ENCODE data around the gene FADS6.
"Not testable (repeated sequence)": the region's sequence is repeated elsewhere in the genome, so short reads cannot be mapped to it uniquely, and the experiment has no call there.

Gene FADS6

DNA sequence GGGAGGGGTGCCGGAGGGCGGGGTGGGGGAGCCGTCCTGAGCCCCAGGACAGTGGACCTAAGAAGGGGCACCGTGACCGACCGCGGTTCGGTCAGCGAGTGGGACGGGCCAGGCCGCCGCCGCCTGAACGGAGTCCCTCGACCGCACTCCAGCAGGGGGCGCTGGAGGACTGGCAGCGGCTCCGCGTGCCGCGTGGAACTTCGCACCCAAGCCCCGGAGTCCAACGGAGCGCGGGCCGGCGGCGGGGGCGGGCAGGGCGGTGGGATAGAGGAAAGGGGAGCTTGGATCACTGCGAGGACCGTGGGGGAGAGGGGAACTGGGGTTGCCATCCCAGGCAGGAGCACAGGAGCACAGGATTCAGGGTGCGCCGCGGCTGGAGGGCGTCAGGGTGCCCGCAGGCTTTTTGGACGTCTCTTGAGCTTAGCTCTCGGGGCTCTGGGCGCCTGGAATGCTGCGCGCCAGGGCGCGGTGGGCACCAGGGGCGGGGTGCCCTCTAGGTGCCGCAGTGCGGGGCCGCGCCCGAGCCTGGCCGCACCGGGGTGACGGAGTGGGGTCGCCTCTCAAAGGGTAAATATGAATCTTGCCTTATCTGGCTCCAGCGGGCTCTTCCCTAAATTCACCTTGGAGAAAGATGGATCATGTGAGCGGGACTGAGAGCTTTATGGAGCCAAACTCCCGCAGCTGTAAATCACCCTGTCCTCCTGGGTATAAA is 30.3 kb upstream of the FADS6 start:
- peak; percentile 66 for DNase-seq (ENCODE audit: low spot score)
- Mint-ChIP-seq H3K9me3 (no peaks in the 10 kb centered on the region), H3K27ac (no peak overlapping the region), H3K36me3 (ENCODE audit: low read depth) (no peaks in the 10 kb centered on the region), H3K4me3 (no peak overlapping the region), H3K4me1 (ENCODE audit: low read depth) (peaks cover 3% of the 10 kb centered on the region), H3K27me3 (ENCODE audit: low read depth) (peaks cover 65% of the 10 kb centered on the region)

- peak within 1 kb of the TSS; percentile 40 for H3K4me3 Mint-ChIP-seq
- H3K4me1 Mint-ChIP-seq (ENCODE audit: low read depth): peaks cover 3% of the 10 kb centered on the region
- no peaks in the 10 kb centered on the region for H3K9me3 Mint-ChIP-seq
- no peak for DNase-seq (ENCODE audit: low spot score)
- H3K27ac Mint-ChIP-seq: no peak within 1 kb of the TSS
- H3K27me3 Mint-ChIP-seq (ENCODE audit: low read depth): peaks cover 61% of the 10 kb centered on the region
- H3K36me3 Mint-ChIP-seq (ENCODE audit: low read depth): no peaks in the 10 kb centered on the region
Observed at GRCh38 chr17:74922694-74923537, 29.5 kb upstream of the FADS6 start, which contains the start of gene USH1G. Gene USH1G (minus strand): TSS chr17:74923255. CDS start chr17:74923073, 182 bp downstream.

GRCh38 chr17:74922172-74922571 is 28.7 kb upstream of the FADS6 start:
- no peak overlapping the region for H3K27ac Mint-ChIP-seq
- H3K27me3 Mint-ChIP-seq (ENCODE audit: low read depth): peaks cover 54% of the 10 kb centered on the region
- H3K4me1 Mint-ChIP-seq (ENCODE audit: low read depth): peaks cover 3% of the 10 kb centered on the region
- H3K36me3 Mint-ChIP-seq (ENCODE audit: low read depth): no peaks in the 10 kb centered on the region
- H3K4me3 Mint-ChIP-seq: no peak overlapping the region
- no peak for DNase-seq (ENCODE audit: low spot score)
- H3K9me3 Mint-ChIP-seq: no peaks in the 10 kb centered on the region

- H3K9me3 Mint-ChIP-seq: no peaks in the 10 kb centered on the region
- H3K36me3 Mint-ChIP-seq (ENCODE audit: low read depth): no peaks in the 10 kb centered on the region
- H3K27ac Mint-ChIP-seq: no peak overlapping the region
- peaks cover 50% of the 10 kb centered on the region for H3K27me3 Mint-ChIP-seq (ENCODE audit: low read depth)
- no peak for DNase-seq (ENCODE audit: low spot score)
- peaks cover 3% of the 10 kb centered on the region for H3K4me1 Mint-ChIP-seq (ENCODE audit: low read depth)
- no peak overlapping the region for H3K4me3 Mint-ChIP-seq
Observed at GRCh38 chr17:74921769-74922168, 28.3 kb upstream of the FADS6 start.

- Mint-ChIP-seq H3K27ac (no peak overlapping the region), H3K9me3 (no peaks in the 10 kb centered on the region), H3K27me3 (ENCODE audit: low read depth) (peaks cover 45% of the 10 kb centered on the region), H3K4me1 (ENCODE audit: low read depth) (peaks cover 3% of the 10 kb centered on the region), H3K4me3 (no peak overlapping the region), H3K36me3 (ENCODE audit: low read depth) (no peaks in the 10 kb centered on the region)
- DNase-seq (ENCODE audit: low spot score): no peak
Observed at GRCh38 chr17:74921026-74921681, 27.7 kb upstream of the FADS6 start.

- no peak for DNase-seq (ENCODE audit: low spot score)
- peaks cover 3% of the 10 kb centered on the region for H3K4me1 Mint-ChIP-seq (ENCODE audit: low read depth)
- H3K36me3 Mint-ChIP-seq (ENCODE audit: low read depth): no peaks in the 10 kb centered on the region
- no peaks in the 10 kb centered on the region for H3K9me3 Mint-ChIP-seq
- no peak overlapping the region for H3K4me3 Mint-ChIP-seq
- H3K27ac Mint-ChIP-seq: no peak overlapping the region
- peaks cover 40% of the 10 kb centered on the region for H3K27me3 Mint-ChIP-seq (ENCODE audit: low read depth)
Observed at GRCh38 chr17:74920642-74921025, 27.2 kb upstream of the FADS6 start.

DNA sequence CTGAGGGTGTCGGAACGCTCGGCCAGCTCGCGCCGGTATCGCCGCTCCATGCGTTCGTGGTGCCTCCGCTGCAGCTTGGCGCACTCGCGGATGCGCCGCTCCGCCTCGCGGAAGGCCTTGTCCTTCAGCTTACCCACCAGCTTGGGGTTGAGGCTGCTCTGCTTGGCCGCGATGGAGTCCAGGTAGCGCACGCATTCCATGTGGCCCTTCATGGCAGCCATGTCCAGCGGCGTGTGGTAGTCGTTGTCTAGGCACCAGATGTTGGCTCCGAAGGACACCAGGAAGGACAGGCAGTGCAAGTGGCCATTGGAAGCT is 26.8 kb upstream of the FADS6 start:
- DNase-seq (ENCODE audit: low spot score): no peak
- H3K4me1 Mint-ChIP-seq (ENCODE audit: low read depth): peaks cover 3% of the 10 kb centered on the region
- no peak overlapping the region for H3K4me3 Mint-ChIP-seq
- no peaks in the 10 kb centered on the region for H3K9me3 Mint-ChIP-seq
- no peaks in the 10 kb centered on the region for H3K36me3 Mint-ChIP-seq (ENCODE audit: low read depth)
- H3K27me3 Mint-ChIP-seq (ENCODE audit: low read depth): peaks cover 36% of the 10 kb centered on the region
- H3K27ac Mint-ChIP-seq: no peak overlapping the region

DNA sequence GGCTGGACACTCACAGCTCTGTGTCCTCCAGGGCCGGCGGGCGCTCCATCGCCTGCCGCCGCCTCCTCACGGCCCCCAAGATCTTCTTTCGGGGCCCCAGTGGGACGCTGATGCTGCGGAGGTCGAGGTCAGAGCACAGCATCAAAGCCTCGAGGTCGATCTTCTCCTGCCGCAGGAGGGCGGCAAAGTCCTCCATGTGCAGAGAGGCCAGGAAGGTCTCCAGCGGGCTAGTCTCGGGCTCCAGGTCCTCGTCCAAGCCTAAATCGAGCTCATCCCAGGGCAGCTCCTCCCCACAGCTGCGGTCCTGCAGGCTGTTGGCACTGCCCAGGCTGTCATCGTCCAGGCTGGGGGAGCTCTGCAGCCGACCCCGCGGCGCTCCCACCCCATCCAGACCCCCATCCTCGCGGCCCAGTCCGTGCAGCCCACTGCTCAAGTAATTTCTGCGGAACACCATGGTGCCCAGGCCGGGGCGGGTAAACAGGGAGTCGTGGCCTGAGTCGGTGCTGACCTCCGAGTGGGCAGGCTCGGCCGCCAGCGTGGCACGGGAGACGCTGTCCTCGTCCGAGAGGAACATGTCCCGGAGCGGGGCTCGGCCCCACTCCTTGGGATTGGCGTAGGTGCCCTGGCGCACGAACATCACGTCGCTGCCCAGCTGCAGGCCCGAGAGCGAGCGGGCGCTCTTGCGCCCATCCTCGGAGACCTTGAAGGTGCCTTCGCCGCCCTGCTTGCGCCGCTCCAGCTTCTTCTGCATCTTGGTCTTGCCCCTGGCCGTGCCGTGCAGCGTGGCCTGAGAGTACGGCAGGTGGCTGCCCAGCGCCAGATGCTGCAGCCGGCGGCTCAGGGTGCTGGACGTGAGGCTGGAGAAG is 26.2 kb upstream of the FADS6 start:
- no peak overlapping the region for H3K4me3 Mint-ChIP-seq
- H3K4me1 Mint-ChIP-seq (ENCODE audit: low read depth): peaks cover 3% of the 10 kb centered on the region
- no peaks in the 10 kb centered on the region for H3K36me3 Mint-ChIP-seq (ENCODE audit: low read depth)
- no peak for DNase-seq (ENCODE audit: low spot score)
- H3K27ac Mint-ChIP-seq: no peak overlapping the region
- no peaks in the 10 kb centered on the region for H3K9me3 Mint-ChIP-seq
- H3K27me3 Mint-ChIP-seq (ENCODE audit: low read depth): peaks cover 30% of the 10 kb centered on the region

DNA sequence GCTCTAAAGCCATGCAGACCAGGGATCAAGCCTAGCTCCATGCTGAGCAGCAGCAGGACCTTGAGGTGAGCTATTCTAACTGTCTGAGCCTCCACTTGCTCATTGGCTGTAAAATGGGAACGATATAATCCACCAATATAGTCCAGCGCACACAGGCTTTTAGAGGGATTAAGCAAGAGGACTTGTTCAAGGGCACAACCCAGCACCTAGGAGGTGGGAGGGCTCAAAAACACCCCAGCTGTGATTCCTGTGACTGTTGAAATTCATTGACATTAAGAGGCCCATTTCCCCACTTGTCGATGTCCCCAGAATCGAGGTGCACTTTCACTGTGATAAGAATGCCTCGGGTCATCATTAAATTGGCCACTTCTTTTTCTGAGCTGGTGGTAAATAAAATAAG is 25.5 kb upstream of the FADS6 start:
- H3K4me3 Mint-ChIP-seq: no peak overlapping the region
- no peak for DNase-seq (ENCODE audit: low spot score)
- no peak overlapping the region for H3K27ac Mint-ChIP-seq
- H3K36me3 Mint-ChIP-seq (ENCODE audit: low read depth): no peaks in the 10 kb centered on the region
- no peaks in the 10 kb centered on the region for H3K9me3 Mint-ChIP-seq
- H3K4me1 Mint-ChIP-seq (ENCODE audit: low read depth): peaks cover 1% of the 10 kb centered on the region
- peaks cover 28% of the 10 kb centered on the region for H3K27me3 Mint-ChIP-seq (ENCODE audit: low read depth)

GRCh38 chr17:74917430-74917829 is 24.0 kb upstream of the FADS6 start:
- Mint-ChIP-seq H3K9me3 (no peaks in the 10 kb centered on the region), H3K27me3 (ENCODE audit: low read depth) (peaks cover 24% of the 10 kb centered on the region), H3K4me1 (ENCODE audit: low read depth) (no peaks in the 10 kb centered on the region), H3K4me3 (no peak overlapping the region), H3K27ac (no peak overlapping the region), H3K36me3 (ENCODE audit: low read depth) (no peaks in the 10 kb centered on the region)
- no peak for DNase-seq (ENCODE audit: low spot score)

DNA sequence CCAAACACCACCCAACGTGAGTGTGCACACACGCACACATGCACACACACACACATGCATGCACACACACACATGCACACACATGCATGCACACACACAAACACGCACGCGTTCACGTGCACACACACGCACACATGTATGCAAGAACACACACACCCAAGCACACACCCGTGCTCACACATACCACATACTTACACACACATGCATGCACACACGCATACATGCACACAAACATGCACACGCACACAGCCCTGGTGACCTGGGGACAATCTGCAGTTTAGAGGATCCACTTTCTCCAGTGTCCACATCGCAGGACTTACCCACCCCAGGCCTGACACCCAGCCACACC is 23.4 kb upstream of the FADS6 start:
- Mint-ChIP-seq H3K9me3 (no peaks in the 10 kb centered on the region), H3K4me1 (ENCODE audit: low read depth) (no peaks in the 10 kb centered on the region), H3K27me3 (ENCODE audit: low read depth) (peaks cover 19% of the 10 kb centered on the region), H3K4me3 (no peak overlapping the region), H3K36me3 (ENCODE audit: low read depth) (no peaks in the 10 kb centered on the region), H3K27ac (no peak overlapping the region)
- DNase-seq (ENCODE audit: low spot score): no peak

DNA sequence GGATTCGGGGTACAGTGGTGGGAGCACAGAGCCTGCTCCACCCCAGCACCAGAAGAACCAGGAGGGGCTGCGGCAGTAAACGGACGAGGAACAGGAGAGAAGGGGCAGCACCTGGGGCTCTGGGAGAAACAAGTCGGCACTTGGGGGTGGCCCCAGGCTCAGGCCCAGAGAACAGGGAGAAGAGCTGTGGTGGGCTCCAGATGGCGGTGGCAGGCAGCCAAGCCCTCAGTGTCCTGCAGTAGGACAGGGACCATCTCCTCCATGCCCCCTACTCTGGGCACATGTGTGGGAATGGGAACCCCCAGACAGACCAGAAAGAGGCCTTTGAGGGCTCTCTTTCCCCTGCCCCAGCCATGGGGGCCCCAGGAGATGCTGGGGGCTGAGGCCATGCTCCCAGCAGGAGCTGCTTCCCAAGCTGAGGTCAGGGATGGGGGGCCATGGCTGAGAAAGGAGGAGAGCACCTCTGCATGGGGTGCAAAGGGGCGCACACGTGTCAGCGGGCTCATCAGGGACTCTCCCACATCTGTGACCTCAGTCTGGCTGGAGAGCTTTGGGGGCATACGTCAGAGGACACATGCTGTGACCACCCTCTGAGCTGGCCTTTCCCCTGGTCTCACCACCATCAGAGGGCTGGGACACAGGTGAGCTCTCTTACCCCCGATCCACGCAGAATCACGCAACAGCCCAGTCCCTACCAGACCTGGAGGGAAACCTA is 22.9 kb upstream of the FADS6 start:
- DNase-seq (ENCODE audit: low spot score): no peak
- H3K4me3 Mint-ChIP-seq: no peak overlapping the region
- H3K27me3 Mint-ChIP-seq (ENCODE audit: low read depth): peaks cover 14% of the 10 kb centered on the region
- no peaks in the 10 kb centered on the region for H3K9me3 Mint-ChIP-seq
- H3K4me1 Mint-ChIP-seq (ENCODE audit: low read depth): no peaks in the 10 kb centered on the region
- no peaks in the 10 kb centered on the region for H3K36me3 Mint-ChIP-seq (ENCODE audit: low read depth)
- no peak overlapping the region for H3K27ac Mint-ChIP-seq

DNA sequence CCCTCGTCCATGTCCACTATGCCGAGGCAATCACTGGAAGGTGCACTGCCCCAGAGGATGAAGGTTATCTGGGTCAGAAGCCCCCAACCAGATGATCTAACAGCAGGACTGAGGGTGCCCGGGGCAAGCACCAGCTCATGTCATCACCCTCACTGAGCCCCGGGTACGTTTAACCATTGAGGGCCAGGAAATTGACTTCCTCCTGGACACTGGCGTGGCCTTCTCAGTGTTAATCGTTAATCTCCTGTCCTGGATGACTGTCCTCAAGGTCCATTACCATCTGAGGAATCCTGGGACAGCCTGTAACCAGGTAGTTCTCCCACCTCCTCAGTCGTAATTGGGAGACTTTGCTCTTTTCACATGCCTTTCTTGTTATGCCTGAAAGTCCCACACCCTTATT is 18.0 kb upstream of the FADS6 start:
- H3K4me1 Mint-ChIP-seq (ENCODE audit: low read depth); H3K27ac Mint-ChIP-seq; H3K9me3 Mint-ChIP-seq; H3K36me3 Mint-ChIP-seq (ENCODE audit: low read depth); H3K4me3 Mint-ChIP-seq; H3K27me3 Mint-ChIP-seq (ENCODE audit: low read depth); DNase-seq (ENCODE audit: low spot score): not testable (repeated sequence)

Data from T-helper 2 cell treated with Interferon-gamma antibody and Interleukin-4, amounts not matched to agents 5 μg/mL and 100 μg/mL, for 36 hours (primary cell).